Keratinocyte (primary cell): ENCODE results near the gene PRKAR1A. TPM values are rescaled to one million over a fixed set of nuclear protein-coding genes. Genes with fewer than 3 reads are reported as not detected.

Experiments used
- DNase-seq: peaks from one replicate; pipeline ENCODE4 v3.0.0-alpha.2; 2011; ENCODE audit warnings: low read depth, missing footprints, low spot score
- FAIRE-seq: peaks from 2 replicates; lab custom pipeline; 2011; peaks lifted over from hg19 to GRCh38; lab: Jason Lieb, UNC
- H2AFZ ChIP-seq: 2 replicates; pipeline ENCODE4 v1.6.0; 2012; ENCODE audit warnings: low read length, control low read depth, inconsistent platforms; ENCODE audit not compliant: control insufficient read depth
- H3K27ac ChIP-seq: 2 replicates; pipeline ENCODE4 v1.5.1; 2011; ENCODE audit warnings: low read length; ENCODE audit not compliant: control insufficient read depth, insufficient read depth
- H3K27me3 ChIP-seq: 3 replicates; pipeline ENCODE4 v1.6.0; 2011; ENCODE audit warnings: low read length; ENCODE audit not compliant: control insufficient read depth, insufficient read depth; ENCODE audit errors: extremely low read depth
- H3K36me3 ChIP-seq, 2 experiments: 2 replicates in 1 of 2; 3 replicates in 1 of 2; pipeline ENCODE4 v1.5.1; 2011; ENCODE audit warnings: low read length in 2 of 2, mild to moderate bottlenecking in 1 of 2; ENCODE audit not compliant: control insufficient read depth in 2 of 2, insufficient read depth in 2 of 2; ENCODE audit errors: extremely low read depth in 1 of 2
- H3K4me1 ChIP-seq: 3 replicates; pipeline ENCODE4 v1.5.1; 2011; ENCODE audit warnings: low read length; ENCODE audit not compliant: control insufficient read depth, insufficient read depth; ENCODE audit errors: extremely low read depth
- H3K4me2 ChIP-seq: 3 replicates; pipeline ENCODE4 v1.6.0; 2011; ENCODE audit warnings: low read depth, low read length; ENCODE audit not compliant: control insufficient read depth, insufficient read depth; ENCODE audit errors: extremely low read depth
- H3K4me3 ChIP-seq, 3 experiments: fragments of 200-600 bp in 1 of 3; sonication (generic) in 1 of 3; 2 replicates in 2 of 3; 3 replicates in 1 of 3; pipeline ENCODE4 v1.5.1; 2011 to 2016; ENCODE audit warnings: low read length in 3 of 3, mild to moderate bottlenecking in 3 of 3, control low read depth in 2 of 3, inconsistent platforms in 1 of 3, low read depth in 1 of 3, mixed read lengths in 1 of 3, mixed run types in 1 of 3, moderate library complexity in 1 of 3; ENCODE audit not compliant: control insufficient read depth in 2 of 3, insufficient read depth in 2 of 3; ENCODE audit errors: extremely low read depth in 1 of 3
- H3K79me2 ChIP-seq: 2 replicates; pipeline ENCODE4 v1.6.0; 2012; ENCODE audit warnings: low read length; ENCODE audit not compliant: control insufficient read depth, insufficient read depth
- H3K9ac ChIP-seq: 3 replicates; pipeline ENCODE4 v1.6.0; 2011; ENCODE audit warnings: low read length; ENCODE audit not compliant: control insufficient read depth, insufficient read depth; ENCODE audit errors: extremely low read depth
- H3K9me1 ChIP-seq: 3 replicates; pipeline ENCODE4 v1.6.0; 2011; ENCODE audit warnings: low read length; ENCODE audit not compliant: control insufficient read depth, insufficient read depth; ENCODE audit errors: extremely low read depth
- H3K9me3 ChIP-seq: 2 replicates; pipeline ENCODE4 v1.5.1; 2012; ENCODE audit warnings: low read depth, low read length; ENCODE audit not compliant: control insufficient read depth
- H4K20me1 ChIP-seq: 3 replicates; pipeline ENCODE4 v1.6.0; 2011; ENCODE audit warnings: low read length; ENCODE audit not compliant: control insufficient read depth, insufficient read depth; ENCODE audit errors: extremely low read depth
- EZH2 ChIP-seq: IDR thresholded peaks from one replicate; pipeline ENCODE4 v1.6.1; 2012; ENCODE audit warnings: inconsistent platforms, mild to moderate bottlenecking, low read length, moderate library complexity
- dilution Hi-C: fragments of 300-500 bp; cut with MboI; formaldehyde crosslinking; loops from one replicate; pipeline ENCODE4 v1.7.0; 2020; ENCODE audit warnings: low sequenced_read_pairs; ENCODE audit not compliant: extremely low pct_ligation_motif_present
- polyA plus RNA-seq, 5 experiments: library from polyadenylated mRNA; depleted of rRNA in 3 of 5; stranded (reverse) in 3 of 5; stranded (forward) in 1 of 5; unstranded in 1 of 5; fragments of >200 nt; gene quantifications; 1 replicate in 1 of 5; 2 replicates in 3 of 5; 3 replicates in 1 of 5; pipeline versions ENCODE4 v1.2.1 to v1.2.3, GENCODE V29; 2011 to 2012; ENCODE audit warnings: missing spikeins in 2 of 5, low read depth in 1 of 5, low replicate concordance in 1 of 5
- TF ChIP-seq, protein P1 (sequence below), 3 experiments: IDR thresholded peaks in 1 of 3; conservative IDR thresholded peaks in 1 of 3; optimal IDR thresholded peaks in 1 of 3; 2 replicates in 2 of 3; 3 replicates in 1 of 3; pipeline versions ENCODE3 to v1.5.1; 2011; ENCODE audit warnings: low read length in 3 of 3, mild to moderate bottlenecking in 3 of 3, moderate library complexity in 2 of 3, control low read depth in 1 of 3, inconsistent platforms in 1 of 3; ENCODE audit not compliant: insufficient read depth in 2 of 3; ENCODE audit errors: extremely low read depth in 1 of 3

Gene PRKAR1A
- polyA plus RNA-seq, 1 donor (not counting 4 experiments of a cell fraction or from before 2014, with no cell fraction given), result 212 TPM

DNA sequence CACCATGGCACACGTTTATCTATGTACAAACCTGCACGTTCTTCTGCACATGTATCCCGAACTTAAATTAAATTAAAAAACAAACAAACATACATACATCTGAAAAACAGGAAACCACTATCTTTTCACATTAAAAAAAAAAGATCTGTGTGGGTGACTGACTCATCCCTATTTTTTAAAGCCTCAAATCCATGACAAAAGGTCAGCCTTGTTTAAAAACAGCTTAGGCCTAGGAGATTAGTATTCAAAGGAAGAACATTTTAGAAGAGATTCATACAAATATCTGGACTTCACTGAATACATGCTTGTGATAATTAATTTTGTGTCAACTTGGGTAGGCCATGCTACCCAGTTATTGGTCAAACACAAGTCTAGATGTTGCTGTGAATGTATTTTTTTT, 4.7 kb upstream of the PRKAR1A start:
- no peaks in the 10 kb centered on the region for H4K20me1 ChIP-seq
- no peaks in the 10 kb centered on the region for H3K9me3 ChIP-seq
- no peaks in the 10 kb centered on the region for H3K9me1 ChIP-seq
- no peaks in the 10 kb centered on the region for H3K27me3 ChIP-seq
- no peak overlapping the region for H3K4me3 ChIP-seq
- TF ChIP-seq EZH2, result no peak
- H3K79me2 ChIP-seq, result peaks cover 4% of the 10 kb centered on the region
- FAIRE-seq (no peak), DNase-seq (no peak)
- no peak overlapping the region for H3K9ac ChIP-seq
- no peak overlapping the region for H3K4me2 ChIP-seq
- dilution Hi-C loops, result no loop called here
- no peak overlapping the region for H2AFZ ChIP-seq
- no peak overlapping the region for H3K27ac ChIP-seq
- H3K36me3 ChIP-seq, result no peaks in the 10 kb centered on the region
- peaks cover 19% of the 10 kb centered on the region for H3K4me1 ChIP-seq

DNA sequence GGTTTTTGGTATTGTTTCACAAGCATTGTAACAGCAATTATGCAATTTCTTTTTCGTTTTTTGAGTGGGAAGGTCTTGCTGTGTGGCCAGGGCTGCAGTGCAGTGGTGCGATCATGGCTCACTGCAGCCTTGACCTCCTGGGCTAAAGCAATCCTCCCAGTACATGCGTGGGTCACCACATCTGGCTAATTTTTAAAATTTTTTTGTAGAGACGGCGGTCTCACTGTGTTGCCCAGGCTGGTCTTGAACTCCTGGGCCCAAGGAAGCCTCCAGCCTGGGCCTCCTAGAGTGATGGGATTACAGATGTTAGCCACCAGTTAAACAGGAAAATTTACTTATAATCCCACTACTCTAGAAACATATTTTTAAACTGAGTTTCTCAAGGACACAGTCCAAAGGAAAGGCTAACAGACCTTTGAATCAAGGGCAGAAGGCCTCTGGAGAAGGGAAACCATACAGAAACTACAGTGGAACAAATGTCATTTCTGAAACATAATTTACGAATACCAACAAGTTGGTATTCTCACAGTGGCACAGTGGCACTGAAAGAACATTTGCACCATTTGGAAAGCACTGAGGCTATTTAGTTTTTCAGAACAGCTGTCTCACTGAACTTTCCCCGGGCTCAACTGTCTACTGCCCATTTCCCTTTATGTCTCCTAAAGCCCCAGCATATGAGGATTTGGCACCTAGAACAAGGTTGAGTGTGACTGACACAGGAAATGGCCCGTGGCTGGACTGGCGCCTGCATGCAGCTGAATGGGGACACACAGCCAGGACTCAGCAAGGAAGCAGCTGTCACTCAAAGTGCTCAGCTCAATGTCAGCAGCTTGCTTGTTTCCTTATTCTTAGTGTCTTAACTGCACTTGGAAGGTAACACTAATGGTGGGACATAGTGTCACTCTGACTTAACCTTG, 2.8 kb upstream of the PRKAR1A start:
- FAIRE-seq (no peak), DNase-seq (no peak)
- Histone ChIP-seq H3K4me2 (no peak overlapping the region), H3K36me3 (peaks cover 0 to 3% of the 10 kb centered on the region in 2 experiments), H3K9ac (no peak overlapping the region), H3K27ac (no peak overlapping the region), H3K4me3 (no peak overlapping the region), H3K9me3 (no peaks in the 10 kb centered on the region), H2AFZ (peak overlapping the region; percentile 69), H3K4me1 (peaks cover 19% of the 10 kb centered on the region), H3K79me2 (peaks cover 22% of the 10 kb centered on the region), H3K27me3 (no peaks in the 10 kb centered on the region), H4K20me1 (peaks cover 3% of the 10 kb centered on the region), H3K9me1 (no peaks in the 10 kb centered on the region)
- TF ChIP-seq, protein P1, sequence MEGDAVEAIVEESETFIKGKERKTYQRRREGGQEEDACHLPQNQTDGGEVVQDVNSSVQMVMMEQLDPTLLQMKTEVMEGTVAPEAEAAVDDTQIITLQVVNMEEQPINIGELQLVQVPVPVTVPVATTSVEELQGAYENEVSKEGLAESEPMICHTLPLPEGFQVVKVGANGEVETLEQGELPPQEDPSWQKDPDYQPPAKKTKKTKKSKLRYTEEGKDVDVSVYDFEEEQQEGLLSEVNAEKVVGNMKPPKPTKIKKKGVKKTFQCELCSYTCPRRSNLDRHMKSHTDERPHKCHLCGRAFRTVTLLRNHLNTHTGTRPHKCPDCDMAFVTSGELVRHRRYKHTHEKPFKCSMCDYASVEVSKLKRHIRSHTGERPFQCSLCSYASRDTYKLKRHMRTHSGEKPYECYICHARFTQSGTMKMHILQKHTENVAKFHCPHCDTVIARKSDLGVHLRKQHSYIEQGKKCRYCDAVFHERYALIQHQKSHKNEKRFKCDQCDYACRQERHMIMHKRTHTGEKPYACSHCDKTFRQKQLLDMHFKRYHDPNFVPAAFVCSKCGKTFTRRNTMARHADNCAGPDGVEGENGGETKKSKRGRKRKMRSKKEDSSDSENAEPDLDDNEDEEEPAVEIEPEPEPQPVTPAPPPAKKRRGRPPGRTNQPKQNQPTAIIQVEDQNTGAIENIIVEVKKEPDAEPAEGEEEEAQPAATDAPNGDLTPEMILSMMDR (optimal IDR thresholded peaks at IDR 0.05 in 1 of 3, IDR thresholded peaks at IDR 0.05 in 1 of 3, conservative IDR thresholded peaks at IDR 0.05 in 1 of 3; ENCODE audit: extremely low read depth in 1 of 3, insufficient read depth in 2 of 3, low read length in 3 of 3), result no peak
- TF ChIP-seq EZH2, result no peak
- dilution Hi-C loops, result no loop called here
